ENCODE data around the gene ITK. TPM values are rescaled to one million over a fixed set of nuclear protein-coding genes. Genes with fewer than 3 reads are reported as not detected.

Gene ITK
- total and polyA plus RNA-seq, 4 donors: 0.35 to 1.5 (median 0.43) TPM

DNA sequence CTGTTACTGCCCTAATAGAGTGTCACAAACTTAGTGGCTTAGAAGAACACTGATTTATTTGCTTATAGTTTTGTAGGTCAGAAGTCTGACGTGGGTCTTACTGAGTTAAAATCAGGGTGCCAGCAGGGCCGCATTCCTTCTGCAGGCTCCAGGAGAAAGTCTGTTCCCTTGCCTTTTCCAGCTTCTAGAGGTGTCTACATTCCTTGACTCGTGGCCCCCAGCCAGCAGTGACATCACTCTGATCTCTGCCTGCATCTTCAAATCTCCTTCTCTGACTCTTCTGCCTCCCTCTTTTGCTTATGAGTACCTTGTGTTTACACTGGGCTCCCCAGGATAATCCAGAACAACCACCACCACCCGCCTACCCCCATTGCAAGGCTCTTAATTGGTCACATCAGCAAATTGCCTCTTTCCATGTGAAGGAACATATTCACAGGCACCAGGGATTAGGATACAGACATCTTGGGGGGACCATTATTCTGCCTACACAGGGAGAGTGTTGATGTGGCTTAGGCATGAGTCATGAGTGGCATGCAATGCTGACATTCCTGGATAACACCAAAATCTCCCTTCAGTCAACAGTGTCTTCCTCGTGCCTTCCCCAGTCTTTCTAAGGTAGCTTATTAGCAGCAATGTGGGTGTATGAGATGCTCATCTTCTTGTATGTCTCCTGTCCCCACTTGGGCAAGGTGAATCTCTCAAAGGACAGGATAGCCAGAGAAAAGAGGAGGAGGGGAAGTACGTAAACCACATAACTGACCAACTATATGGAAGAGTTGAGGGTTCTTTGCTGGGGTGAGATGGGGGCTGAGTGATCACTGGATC lies 109.7 kb downstream of the ITK start:
- no peak for DNase-seq (ENCODE audit: low spot score)
- Histone ChIP-seq H3K36me3 (ENCODE audit: control insufficient read depth in 4 of 4, insufficient read depth in 3 of 4, low read depth in 1 of 4, low read length in 3 of 4) (no peaks in the 10 kb centered on the region), H3K4me1 (ENCODE audit: control insufficient read depth in 4 of 4, insufficient read depth in 4 of 4, low read length in 3 of 4) (peaks cover 7 to 48% (median 36%) of the 10 kb centered on the region in 4 donors), H3K27ac (ENCODE audit: low read depth in 1 of 2, low read length in 2 of 2) (peak overlapping the region; percentile 5 to 47), H3K27me3 (ENCODE audit: control insufficient read depth in 4 of 4, insufficient read depth in 4 of 4, low read length in 3 of 4) (no peaks in the 10 kb centered on the region), H3K4me3 (ENCODE audit: low read depth in 1 of 3, low read length in 3 of 3) (no peak overlapping the region), H3K9ac (ENCODE audit: low read depth in 1 of 2, low read length in 2 of 2) (no peak overlapping the region), H3K9me3 (ENCODE audit: control insufficient read depth in 4 of 4, low read length in 3 of 4) (no peaks in the 10 kb centered on the region)
- WGBS: 82% methylated on average over 6 of the region's 6 CpGs
- TF ChIP-seq, protein P1, sequence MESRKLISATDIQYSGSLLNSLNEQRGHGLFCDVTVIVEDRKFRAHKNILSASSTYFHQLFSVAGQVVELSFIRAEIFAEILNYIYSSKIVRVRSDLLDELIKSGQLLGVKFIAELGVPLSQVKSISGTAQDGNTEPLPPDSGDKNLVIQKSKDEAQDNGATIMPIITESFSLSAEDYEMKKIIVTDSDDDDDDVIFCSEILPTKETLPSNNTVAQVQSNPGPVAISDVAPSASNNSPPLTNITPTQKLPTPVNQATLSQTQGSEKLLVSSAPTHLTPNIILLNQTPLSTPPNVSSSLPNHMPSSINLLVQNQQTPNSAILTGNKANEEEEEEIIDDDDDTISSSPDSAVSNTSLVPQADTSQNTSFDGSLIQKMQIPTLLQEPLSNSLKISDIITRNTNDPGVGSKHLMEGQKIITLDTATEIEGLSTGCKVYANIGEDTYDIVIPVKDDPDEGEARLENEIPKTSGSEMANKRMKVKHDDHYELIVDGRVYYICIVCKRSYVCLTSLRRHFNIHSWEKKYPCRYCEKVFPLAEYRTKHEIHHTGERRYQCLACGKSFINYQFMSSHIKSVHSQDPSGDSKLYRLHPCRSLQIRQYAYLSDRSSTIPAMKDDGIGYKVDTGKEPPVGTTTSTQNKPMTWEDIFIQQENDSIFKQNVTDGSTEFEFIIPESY (IDR thresholded peaks at IDR 0.05): no peak
- TF ChIP-seq, protein P2, sequence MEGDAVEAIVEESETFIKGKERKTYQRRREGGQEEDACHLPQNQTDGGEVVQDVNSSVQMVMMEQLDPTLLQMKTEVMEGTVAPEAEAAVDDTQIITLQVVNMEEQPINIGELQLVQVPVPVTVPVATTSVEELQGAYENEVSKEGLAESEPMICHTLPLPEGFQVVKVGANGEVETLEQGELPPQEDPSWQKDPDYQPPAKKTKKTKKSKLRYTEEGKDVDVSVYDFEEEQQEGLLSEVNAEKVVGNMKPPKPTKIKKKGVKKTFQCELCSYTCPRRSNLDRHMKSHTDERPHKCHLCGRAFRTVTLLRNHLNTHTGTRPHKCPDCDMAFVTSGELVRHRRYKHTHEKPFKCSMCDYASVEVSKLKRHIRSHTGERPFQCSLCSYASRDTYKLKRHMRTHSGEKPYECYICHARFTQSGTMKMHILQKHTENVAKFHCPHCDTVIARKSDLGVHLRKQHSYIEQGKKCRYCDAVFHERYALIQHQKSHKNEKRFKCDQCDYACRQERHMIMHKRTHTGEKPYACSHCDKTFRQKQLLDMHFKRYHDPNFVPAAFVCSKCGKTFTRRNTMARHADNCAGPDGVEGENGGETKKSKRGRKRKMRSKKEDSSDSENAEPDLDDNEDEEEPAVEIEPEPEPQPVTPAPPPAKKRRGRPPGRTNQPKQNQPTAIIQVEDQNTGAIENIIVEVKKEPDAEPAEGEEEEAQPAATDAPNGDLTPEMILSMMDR (IDR thresholded peaks at IDR 0.05; ENCODE audit: low read depth, low read length, missing input control): no peak
- TF ChIP-seq EGR1 (IDR thresholded peaks at IDR 0.05; ENCODE audit: low read depth in 2 of 2) (no peak), YY1 (IDR thresholded peaks at IDR 0.05) (no peak), JUND (IDR thresholded peaks at IDR 0.05) (no peak), RAD21 (IDR thresholded peaks at IDR 0.05) (no peak), FOXA2 (IDR thresholded peaks at IDR 0.05) (no peak), NR2F2 (IDR thresholded peaks at IDR 0.05) (no peak), GABPA (IDR thresholded peaks at IDR 0.05 in 1 of 2, conservative IDR thresholded peaks at IDR 0.05 in 1 of 2) (no peak)
- TF ChIP-seq, protein P3, sequence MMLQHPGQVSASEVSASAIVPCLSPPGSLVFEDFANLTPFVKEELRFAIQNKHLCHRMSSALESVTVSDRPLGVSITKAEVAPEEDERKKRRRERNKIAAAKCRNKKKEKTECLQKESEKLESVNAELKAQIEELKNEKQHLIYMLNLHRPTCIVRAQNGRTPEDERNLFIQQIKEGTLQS (IDR thresholded peaks at IDR 0.05): no peak

GRCh38 chr5:157290981-157291711 lies 110.5 kb downstream of the ITK start:
- no peaks in the 10 kb centered on the region for H3K36me3 ChIP-seq (ENCODE audit: control insufficient read depth in 4 of 4, insufficient read depth in 3 of 4, low read depth in 1 of 4, low read length in 3 of 4)
- 24% methylated on average over 10 of the region's 10 CpGs for WGBS
- H3K27me3 ChIP-seq (ENCODE audit: control insufficient read depth in 4 of 4, insufficient read depth in 4 of 4, low read length in 3 of 4): no peaks in the 10 kb centered on the region
- peaks cover 7 to 43% (median 34%) of the 10 kb centered on the region in 4 donors for H3K4me1 ChIP-seq (ENCODE audit: control insufficient read depth in 4 of 4, insufficient read depth in 4 of 4, low read length in 3 of 4)
- no peak overlapping the region for H3K4me3 ChIP-seq (ENCODE audit: low read depth in 1 of 3, low read length in 3 of 3)
- peak overlapping the region; percentile 5 to 47 for H3K27ac ChIP-seq (ENCODE audit: low read depth in 1 of 2, low read length in 2 of 2)
- DNase-seq (ENCODE audit: low spot score): peak; percentile 59
- H3K9me3 ChIP-seq (ENCODE audit: control insufficient read depth in 4 of 4, low read length in 3 of 4): no peaks in the 10 kb centered on the region
- H3K9ac ChIP-seq (ENCODE audit: low read depth in 1 of 2, low read length in 2 of 2): no peak overlapping the region
- TF ChIP-seq HNF4G (IDR thresholded peaks at IDR 0.05) (peak; percentile 71), RXRA (IDR thresholded peaks at IDR 0.05) (peak; percentile 84 to 93), YY1 (IDR thresholded peaks at IDR 0.05) (peak; percentile 78), HNF4A (conservative IDR thresholded peaks at IDR 0.05) (peak; percentile 93 to 96), TAF1 (conservative IDR thresholded peaks at IDR 0.05) (no peak), FOXA1 (IDR thresholded peaks at IDR 0.05) (peak; percentile 26), RAD21 (IDR thresholded peaks at IDR 0.05) (peak in 1 of 2 donors; percentile 10), GABPA (IDR thresholded peaks at IDR 0.05 in 1 of 2, conservative IDR thresholded peaks at IDR 0.05 in 1 of 2) (no peak), REST (IDR thresholded peaks at IDR 0.05) (peak; percentile 84)
- TF ChIP-seq, protein P1 (IDR thresholded peaks at IDR 0.05): peak; percentile 71
- TF ChIP-seq, protein P3 (IDR thresholded peaks at IDR 0.05): peak; percentile 51
- TF ChIP-seq, protein P2 (IDR thresholded peaks at IDR 0.05; ENCODE audit: low read depth, low read length, missing input control): no peak
